ENCODE results near the gene NSD1. TPM values are rescaled to one million over a fixed set of nuclear protein-coding genes. Genes with fewer than 3 reads are reported as not detected.

Gene NSD1
- total and polyA plus RNA-seq, 9 of the 15 experiments (the other 6 are each of a cell fraction or from before 2014, with no cell fraction given): 3.8 to 51.0 (median 24.7) TPM

DNA sequence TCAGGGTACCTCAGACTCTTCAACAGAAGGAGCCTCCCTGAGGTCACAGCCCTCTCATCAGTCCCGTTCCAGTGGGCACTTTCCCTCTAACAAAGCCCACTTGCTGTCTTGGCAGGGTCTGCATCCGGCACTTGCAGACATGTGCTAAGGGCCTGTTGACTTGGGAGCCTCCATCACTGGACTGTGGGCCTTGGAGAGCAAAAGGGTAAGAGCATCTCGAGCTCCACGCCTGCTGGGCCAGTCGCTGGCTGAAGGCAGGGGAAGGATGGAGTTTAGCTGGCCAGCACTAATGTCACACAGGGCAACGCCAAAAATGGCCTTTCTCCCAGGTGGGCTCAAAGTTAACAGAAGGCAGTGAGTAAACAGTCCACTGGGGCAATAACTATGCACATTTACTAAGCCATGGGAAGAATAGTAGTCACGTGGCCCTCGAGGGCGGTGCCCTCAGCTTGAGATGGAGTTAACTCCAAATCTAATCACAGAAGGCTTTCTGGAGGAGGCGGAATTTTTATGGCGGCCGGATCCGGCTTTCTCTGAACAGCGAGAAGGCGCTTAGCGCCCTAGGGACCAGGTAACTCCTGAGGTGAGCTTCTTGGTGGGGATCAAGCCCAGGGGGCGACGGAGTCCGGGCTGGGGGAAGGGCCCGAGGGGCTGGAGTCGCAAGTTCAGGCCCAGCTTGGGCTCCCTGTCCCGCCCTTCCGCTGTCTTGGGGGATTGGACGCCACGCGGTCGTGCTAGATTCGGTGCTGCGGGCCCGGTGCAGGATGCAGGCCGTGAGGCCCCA is 2.0 kb upstream of the NSD1 start (continued):
- TF ChIP-seq, protein P1, sequence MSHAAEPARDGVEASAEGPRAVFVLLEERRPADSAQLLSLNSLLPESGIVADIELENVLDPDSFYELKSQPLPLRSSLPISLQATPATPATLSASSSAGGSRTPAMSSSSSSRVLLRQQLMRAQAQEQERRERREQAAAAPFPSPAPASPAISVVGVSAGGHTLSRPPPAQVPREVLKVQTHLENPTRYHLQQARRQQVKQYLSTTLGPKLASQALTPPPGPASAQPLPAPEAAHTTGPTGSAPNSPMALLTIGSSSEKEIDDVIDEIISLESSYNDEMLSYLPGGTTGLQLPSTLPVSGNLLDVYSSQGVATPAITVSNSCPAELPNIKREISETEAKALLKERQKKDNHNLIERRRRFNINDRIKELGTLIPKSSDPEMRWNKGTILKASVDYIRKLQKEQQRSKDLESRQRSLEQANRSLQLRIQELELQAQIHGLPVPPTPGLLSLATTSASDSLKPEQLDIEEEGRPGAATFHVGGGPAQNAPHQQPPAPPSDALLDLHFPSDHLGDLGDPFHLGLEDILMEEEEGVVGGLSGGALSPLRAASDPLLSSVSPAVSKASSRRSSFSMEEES (CRISPR knock-in tag; IDR thresholded peaks at IDR 0.05): peak; percentile 50
- TF ChIP-seq SOX6 (IDR thresholded peaks at IDR 0.05) (no peak), FOSL1 (tag; conservative IDR thresholded peaks at IDR 0.05) (no peak), FOXK1 (CRISPR knock-in tag; IDR thresholded peaks at IDR 0.05; ENCODE audit: borderline replicate concordance) (0 out of 2 replicates have a peak, but pooled peaks have one; percentile 28), ZFX (CRISPR knock-in tag; IDR thresholded peaks at IDR 0.05) (0 out of 2 replicates have a peak, but pooled peaks have one; percentile 16), TRIM24 (IDR thresholded peaks at IDR 0.05) (no peak), SETDB1 (IDR thresholded peaks at IDR 0.05; ENCODE audit: low read length) (no peak), ZNF707 (CRISPR knock-in tag; conservative IDR thresholded peaks at IDR 0.05) (no peak), HMG20A (CRISPR knock-in tag; conservative IDR thresholded peaks at IDR 0.05) (no peak), PRMT5 (CRISPR knock-in tag; IDR thresholded peaks at IDR 0.05) (no peak), HDAC3 (IDR thresholded peaks at IDR 0.05; ENCODE audit: borderline replicate concordance, partially characterized antibody) (no peak), RAD51 (IDR thresholded peaks at IDR 0.05; ENCODE audit: borderline replicate concordance, low read depth) (peak; percentile 62; the same call in 1 of the 2 replicates)
- TF ChIP-seq, protein P2, sequence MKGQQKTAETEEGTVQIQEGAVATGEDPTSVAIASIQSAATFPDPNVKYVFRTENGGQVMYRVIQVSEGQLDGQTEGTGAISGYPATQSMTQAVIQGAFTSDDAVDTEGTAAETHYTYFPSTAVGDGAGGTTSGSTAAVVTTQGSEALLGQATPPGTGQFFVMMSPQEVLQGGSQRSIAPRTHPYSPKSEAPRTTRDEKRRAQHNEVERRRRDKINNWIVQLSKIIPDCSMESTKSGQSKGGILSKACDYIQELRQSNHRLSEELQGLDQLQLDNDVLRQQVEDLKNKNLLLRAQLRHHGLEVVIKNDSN (CRISPR knock-in tag; IDR thresholded peaks at IDR 0.05): peak; percentile 79
- TF ChIP-seq, protein P3, sequence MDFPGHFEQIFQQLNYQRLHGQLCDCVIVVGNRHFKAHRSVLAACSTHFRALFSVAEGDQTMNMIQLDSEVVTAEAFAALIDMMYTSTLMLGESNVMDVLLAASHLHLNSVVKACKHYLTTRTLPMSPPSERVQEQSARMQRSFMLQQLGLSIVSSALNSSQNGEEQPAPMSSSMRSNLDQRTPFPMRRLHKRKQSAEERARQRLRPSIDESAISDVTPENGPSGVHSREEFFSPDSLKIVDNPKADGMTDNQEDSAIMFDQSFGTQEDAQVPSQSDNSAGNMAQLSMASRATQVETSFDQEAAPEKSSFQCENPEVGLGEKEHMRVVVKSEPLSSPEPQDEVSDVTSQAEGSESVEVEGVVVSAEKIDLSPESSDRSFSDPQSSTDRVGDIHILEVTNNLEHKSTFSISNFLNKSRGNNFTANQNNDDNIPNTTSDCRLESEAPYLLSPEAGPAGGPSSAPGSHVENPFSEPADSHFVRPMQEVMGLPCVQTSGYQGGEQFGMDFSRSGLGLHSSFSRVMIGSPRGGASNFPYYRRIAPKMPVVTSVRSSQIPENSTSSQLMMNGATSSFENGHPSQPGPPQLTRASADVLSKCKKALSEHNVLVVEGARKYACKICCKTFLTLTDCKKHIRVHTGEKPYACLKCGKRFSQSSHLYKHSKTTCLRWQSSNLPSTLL (IDR thresholded peaks at IDR 0.05): no peak
- TF ChIP-seq, protein P4, sequence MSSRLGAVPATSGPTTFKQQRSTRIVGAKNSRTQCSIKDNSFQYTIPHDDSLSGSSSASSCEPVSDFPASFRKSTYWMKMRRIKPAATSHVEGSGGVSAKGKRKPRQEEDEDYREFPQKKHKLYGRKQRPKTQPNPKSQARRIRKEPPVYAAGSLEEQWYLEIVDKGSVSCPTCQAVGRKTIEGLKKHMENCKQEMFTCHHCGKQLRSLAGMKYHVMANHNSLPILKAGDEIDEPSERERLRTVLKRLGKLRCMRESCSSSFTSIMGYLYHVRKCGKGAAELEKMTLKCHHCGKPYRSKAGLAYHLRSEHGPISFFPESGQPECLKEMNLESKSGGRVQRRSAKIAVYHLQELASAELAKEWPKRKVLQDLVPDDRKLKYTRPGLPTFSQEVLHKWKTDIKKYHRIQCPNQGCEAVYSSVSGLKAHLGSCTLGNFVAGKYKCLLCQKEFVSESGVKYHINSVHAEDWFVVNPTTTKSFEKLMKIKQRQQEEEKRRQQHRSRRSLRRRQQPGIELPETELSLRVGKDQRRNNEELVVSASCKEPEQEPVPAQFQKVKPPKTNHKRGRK (tag; IDR thresholded peaks at IDR 0.05): no peak
- TF ChIP-seq, protein P5, sequence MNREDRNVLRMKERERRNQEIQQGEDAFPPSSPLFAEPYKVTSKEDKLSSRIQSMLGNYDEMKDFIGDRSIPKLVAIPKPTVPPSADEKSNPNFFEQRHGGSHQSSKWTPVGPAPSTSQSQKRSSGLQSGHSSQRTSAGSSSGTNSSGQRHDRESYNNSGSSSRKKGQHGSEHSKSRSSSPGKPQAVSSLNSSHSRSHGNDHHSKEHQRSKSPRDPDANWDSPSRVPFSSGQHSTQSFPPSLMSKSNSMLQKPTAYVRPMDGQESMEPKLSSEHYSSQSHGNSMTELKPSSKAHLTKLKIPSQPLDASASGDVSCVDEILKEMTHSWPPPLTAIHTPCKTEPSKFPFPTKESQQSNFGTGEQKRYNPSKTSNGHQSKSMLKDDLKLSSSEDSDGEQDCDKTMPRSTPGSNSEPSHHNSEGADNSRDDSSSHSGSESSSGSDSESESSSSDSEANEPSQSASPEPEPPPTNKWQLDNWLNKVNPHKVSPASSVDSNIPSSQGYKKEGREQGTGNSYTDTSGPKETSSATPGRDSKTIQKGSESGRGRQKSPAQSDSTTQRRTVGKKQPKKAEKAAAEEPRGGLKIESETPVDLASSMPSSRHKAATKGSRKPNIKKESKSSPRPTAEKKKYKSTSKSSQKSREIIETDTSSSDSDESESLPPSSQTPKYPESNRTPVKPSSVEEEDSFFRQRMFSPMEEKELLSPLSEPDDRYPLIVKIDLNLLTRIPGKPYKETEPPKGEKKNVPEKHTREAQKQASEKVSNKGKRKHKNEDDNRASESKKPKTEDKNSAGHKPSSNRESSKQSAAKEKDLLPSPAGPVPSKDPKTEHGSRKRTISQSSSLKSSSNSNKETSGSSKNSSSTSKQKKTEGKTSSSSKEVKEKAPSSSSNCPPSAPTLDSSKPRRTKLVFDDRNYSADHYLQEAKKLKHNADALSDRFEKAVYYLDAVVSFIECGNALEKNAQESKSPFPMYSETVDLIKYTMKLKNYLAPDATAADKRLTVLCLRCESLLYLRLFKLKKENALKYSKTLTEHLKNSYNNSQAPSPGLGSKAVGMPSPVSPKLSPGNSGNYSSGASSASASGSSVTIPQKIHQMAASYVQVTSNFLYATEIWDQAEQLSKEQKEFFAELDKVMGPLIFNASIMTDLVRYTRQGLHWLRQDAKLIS (CRISPR knock-in tag; IDR thresholded peaks at IDR 0.05): no peak
- TF ChIP-seq, protein P6, sequence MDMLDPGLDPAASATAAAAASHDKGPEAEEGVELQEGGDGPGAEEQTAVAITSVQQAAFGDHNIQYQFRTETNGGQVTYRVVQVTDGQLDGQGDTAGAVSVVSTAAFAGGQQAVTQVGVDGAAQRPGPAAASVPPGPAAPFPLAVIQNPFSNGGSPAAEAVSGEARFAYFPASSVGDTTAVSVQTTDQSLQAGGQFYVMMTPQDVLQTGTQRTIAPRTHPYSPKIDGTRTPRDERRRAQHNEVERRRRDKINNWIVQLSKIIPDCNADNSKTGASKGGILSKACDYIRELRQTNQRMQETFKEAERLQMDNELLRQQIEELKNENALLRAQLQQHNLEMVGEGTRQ (CRISPR knock-in tag; IDR thresholded peaks at IDR 0.05): peak; percentile 72

All from K562 (cell line).